Ovary (tissue), 3 donors: Measurements from ENCODE around the gene CD200R1.

Experiments used
- EP300 ChIP-seq: sonication (generic); formaldehyde crosslinking; IDR thresholded peaks from one replicate; pipeline ENCODE4 v1.6.1; 2017; ENCODE audit warnings: antibody characterized with exemption
- POLR2A ChIP-seq: fragments of 450-650 bp; IDR thresholded peaks from one replicate; pipeline ENCODE4 v1.6.1; 2017; ENCODE audit warnings: antibody characterized with exemption, mild to moderate bottlenecking, moderate library complexity
- TF ChIP-seq, protein P1 (sequence below), 3 donors: fragments of 450-650 bp in 2 of 3; fragments of 200-600 bp in 1 of 3; IDR thresholded peaks; one replicate each; pipeline versions ENCODE4 v1.5.1 to v1.8.0; 2016 to 2022; ENCODE audit warnings: antibody characterized with exemption in 3 of 3, mild to moderate bottlenecking in 1 of 3
- donor health status: DM: no; HTN: no; CAD: no.

DNA sequence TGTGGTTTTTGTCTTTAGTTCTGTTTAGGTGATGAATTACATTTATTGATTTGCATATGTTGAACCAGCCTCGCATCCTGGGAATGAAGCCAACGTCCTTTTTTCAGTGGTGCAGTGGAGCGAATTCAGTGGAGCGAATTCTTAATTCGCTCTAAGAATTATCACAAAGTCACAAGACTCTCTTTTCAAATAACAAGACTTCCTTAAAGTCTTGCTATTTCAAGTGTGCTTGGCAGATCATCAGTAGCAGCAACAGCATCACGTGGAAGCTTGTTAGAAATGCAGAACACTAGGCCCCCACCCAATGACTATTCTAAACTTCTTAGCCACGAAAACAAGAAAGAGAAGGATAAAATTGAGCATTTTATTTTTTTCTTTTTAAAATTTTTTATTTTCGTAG, 70.1 kb downstream of the CD200R1 start:
- TF ChIP-seq, protein P1, sequence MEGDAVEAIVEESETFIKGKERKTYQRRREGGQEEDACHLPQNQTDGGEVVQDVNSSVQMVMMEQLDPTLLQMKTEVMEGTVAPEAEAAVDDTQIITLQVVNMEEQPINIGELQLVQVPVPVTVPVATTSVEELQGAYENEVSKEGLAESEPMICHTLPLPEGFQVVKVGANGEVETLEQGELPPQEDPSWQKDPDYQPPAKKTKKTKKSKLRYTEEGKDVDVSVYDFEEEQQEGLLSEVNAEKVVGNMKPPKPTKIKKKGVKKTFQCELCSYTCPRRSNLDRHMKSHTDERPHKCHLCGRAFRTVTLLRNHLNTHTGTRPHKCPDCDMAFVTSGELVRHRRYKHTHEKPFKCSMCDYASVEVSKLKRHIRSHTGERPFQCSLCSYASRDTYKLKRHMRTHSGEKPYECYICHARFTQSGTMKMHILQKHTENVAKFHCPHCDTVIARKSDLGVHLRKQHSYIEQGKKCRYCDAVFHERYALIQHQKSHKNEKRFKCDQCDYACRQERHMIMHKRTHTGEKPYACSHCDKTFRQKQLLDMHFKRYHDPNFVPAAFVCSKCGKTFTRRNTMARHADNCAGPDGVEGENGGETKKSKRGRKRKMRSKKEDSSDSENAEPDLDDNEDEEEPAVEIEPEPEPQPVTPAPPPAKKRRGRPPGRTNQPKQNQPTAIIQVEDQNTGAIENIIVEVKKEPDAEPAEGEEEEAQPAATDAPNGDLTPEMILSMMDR (IDR thresholded peaks at IDR 0.05): no peak
- TF ChIP-seq EP300 (no peak), POLR2A (no peak)
